GM12801 (cell line): Measurements from ENCODE around the gene NOP14.

Experiments used
- TF ChIP-seq, protein P1 (sequence below): IDR thresholded peaks from one replicate; pipeline ENCODE4 v1.5.1; 2011; ENCODE audit warnings: control low read depth; ENCODE audit not compliant: insufficient read length; ENCODE audit errors: extremely low read depth

NOP14 gene

DNA sequence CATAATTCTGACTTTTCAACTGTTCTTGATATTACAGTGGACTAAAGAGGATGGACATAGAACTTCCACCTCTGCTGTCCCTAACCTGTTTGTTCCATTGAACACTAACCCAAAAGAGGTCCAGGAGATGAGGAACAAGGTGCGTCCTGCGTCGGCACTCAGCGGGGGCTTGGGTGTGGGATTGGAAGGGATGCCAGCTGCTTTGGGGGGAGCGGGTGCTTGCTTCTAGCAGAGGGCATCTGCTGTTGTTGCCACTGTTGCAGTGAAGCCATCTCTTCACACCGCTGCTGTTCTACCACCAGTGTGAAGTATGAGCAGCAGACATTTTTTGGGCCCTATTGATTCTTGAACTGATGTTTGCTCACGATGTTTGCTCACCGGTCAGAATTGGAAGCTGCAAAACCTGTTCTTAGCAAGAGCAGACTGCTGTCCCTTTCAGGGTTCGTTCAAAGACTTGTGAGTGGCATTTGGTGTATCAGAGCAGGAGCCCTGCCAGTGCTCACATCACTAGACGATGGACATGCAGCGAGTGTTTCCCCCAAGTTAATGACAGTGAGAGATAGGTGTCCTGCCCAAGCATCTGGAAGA lies 55.4 kb downstream of the NOP14 start:
- TF ChIP-seq, protein P1, sequence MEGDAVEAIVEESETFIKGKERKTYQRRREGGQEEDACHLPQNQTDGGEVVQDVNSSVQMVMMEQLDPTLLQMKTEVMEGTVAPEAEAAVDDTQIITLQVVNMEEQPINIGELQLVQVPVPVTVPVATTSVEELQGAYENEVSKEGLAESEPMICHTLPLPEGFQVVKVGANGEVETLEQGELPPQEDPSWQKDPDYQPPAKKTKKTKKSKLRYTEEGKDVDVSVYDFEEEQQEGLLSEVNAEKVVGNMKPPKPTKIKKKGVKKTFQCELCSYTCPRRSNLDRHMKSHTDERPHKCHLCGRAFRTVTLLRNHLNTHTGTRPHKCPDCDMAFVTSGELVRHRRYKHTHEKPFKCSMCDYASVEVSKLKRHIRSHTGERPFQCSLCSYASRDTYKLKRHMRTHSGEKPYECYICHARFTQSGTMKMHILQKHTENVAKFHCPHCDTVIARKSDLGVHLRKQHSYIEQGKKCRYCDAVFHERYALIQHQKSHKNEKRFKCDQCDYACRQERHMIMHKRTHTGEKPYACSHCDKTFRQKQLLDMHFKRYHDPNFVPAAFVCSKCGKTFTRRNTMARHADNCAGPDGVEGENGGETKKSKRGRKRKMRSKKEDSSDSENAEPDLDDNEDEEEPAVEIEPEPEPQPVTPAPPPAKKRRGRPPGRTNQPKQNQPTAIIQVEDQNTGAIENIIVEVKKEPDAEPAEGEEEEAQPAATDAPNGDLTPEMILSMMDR = no peak

DNA sequence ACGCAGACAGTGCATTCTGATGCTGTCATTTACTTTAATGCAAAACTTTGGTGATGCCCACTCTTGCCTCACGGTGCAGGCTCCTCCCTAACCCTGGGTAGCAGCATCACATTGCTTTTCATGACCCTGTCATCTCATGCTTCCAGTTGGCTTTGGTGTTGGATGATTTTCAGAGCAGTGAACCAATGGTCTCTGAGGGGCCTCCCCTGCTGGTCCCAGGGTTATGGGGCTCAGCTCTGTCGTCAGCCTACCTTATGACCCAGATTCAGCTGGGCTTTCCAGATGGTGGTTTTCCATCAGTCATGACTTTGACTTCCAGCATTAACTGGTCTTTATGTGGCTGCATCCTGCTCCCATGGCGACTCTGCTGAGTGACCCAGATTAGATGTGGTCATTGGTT lies 56.0 kb downstream of the NOP14 start:
- TF ChIP-seq, protein P1 = no peak

DNA sequence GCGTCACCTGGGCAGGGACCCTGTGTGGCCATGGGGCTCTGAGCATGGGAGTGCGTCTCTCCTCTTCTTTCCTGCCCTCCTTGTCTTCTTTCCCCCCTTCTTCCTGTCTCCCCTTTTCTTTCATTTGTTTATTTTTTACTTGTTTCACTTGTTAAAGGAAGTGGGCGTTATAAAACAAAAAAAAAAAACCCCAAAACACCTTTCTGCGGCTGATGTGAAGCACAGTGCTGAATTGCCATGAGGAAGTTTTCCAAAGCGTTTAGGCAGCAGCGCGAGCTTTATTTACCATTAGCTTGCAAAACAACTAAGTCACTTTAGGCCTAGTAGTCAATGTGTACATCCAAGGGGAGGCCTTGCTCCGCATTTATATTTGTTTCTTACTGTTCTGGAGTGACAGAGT lies 57.0 kb downstream of the NOP14 start:
- TF ChIP-seq, protein P1 = no peak

DNA sequence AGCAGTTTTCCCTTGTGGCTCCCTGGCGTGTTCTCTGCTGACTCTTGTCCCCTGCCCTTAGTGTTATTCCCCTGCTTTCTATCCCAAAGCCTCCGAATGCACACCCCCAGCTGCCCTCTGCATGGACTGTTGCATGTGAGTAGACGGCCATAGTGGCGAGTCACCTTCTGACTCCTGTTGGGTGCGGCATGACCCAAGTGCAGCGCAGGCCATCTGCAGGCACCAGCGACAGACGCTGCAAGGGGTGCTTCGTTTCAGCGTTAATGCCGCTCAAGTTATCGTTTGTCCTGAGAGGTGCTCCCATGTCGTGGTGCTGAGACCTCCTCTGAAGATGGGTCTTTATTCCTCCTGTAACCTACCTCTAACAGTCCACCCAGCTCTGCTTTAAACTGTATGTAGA lies 57.7 kb downstream of the NOP14 start:
- TF ChIP-seq, protein P1 = no peak

DNA sequence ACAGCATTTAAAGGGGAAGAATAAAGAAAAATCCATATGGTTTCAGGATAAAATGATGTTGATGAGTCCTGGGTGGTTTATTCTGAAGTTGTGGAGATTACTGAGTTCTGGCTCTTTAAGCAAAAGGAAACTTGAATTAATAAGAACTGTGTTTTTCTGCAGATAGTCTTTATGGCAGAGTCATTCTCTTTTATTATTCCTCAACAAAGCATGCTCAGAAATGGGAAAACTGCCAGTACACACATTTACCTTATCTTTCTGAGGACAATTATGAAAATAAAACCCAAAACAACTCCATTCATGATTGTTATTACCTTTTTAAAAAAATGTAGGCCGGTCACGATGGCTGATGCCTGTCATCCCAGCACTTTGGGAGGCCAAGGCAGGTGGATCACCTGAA lies 61.1 kb downstream of the NOP14 start:
- TF ChIP-seq, protein P1 = no peak

DNA sequence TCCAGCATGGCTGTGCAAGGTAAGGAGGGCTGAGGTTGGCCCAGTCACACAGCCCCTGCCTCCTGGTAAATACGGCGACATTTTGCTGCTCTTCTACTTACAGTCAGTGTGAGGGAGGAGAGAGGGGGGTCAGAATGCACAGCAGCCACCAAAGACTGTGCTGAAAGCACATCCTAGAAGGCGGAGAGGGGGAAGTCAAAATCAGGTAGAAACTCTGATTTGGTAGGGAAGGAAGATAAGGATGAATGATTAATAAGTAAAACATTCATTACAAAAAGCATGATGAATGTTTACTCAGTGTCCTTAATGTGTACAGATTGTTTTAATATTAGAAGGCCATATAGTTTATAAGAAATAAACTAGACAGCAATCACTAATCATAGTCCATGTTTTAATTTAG lies 62.0 kb downstream of the NOP14 start:
- TF ChIP-seq, protein P1 = no peak

DNA sequence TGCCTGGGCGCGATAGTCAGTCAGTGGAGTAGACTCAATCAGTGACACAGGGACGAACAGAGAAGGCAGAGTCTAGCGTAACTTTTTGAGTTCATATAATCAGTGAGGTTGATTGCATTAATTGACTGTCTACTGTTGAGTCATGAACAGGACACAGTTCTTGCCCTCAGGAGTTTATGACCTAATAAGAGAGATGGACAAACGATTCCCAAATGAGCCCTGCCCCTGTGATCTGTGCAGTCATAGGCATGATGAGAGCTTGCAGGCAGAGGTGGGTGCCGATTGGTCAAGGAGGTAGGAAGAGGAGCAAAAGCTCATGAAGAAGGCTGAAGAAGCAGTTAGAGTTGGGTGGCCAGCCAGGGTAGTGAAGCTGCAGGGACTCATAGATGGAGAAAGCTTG lies 62.5 kb downstream of the NOP14 start:
- TF ChIP-seq, protein P1 = no peak

DNA sequence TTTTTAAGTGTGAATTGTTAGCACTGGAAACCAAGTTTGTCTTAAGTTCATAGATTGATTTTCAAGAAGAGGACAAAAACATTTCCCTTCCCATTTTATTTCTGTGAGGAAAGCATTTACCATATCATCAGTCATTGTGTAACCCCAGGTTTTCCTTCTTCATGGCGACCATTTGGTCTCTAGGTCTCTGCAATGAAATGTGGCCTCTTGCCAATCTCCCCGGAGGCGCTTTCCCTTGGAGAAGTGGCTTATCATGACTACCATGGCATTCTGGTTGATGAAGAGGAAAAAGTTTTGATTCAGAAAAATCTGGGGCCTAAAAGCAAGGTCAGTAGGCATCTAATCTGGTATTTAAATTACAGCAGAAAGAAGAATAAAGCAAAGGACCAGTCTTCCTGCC lies 65.2 kb downstream of the NOP14 start:
- TF ChIP-seq, protein P1 = no peak
